Melanocyte of skin (primary cell): ENCODE measurements around the gene RGS9BP. TPM values are rescaled to one million over a fixed set of nuclear protein-coding genes. Genes with fewer than 3 reads are reported as not detected.

ENCODE experiments used
- small RNA-seq, 2 donors: library from RNA; depleted of rRNA; stranded (forward); fragments of <200 nt; gene quantifications; one replicate each; pipeline ENCODE3, GENCODE V24; 2012
- total RNA-seq, 2 donors: library from RNA; depleted of rRNA; stranded (reverse); fragments of >200 nt; gene quantifications; 2 replicates each; pipeline ENCODE4 v1.2.3, GENCODE V29; 2012

Gene RGS9BP
- under 1 TPM; under 0.01 to 0.34 TPM for total RNA-seq

GRCh38 chr19:32675720-32676185 lies at the start of gene RGS9BP:
Gene RGS9BP (plus strand): TSS chr19:32675848. CDS start chr19:32676264, 416 bp downstream.

DNA sequence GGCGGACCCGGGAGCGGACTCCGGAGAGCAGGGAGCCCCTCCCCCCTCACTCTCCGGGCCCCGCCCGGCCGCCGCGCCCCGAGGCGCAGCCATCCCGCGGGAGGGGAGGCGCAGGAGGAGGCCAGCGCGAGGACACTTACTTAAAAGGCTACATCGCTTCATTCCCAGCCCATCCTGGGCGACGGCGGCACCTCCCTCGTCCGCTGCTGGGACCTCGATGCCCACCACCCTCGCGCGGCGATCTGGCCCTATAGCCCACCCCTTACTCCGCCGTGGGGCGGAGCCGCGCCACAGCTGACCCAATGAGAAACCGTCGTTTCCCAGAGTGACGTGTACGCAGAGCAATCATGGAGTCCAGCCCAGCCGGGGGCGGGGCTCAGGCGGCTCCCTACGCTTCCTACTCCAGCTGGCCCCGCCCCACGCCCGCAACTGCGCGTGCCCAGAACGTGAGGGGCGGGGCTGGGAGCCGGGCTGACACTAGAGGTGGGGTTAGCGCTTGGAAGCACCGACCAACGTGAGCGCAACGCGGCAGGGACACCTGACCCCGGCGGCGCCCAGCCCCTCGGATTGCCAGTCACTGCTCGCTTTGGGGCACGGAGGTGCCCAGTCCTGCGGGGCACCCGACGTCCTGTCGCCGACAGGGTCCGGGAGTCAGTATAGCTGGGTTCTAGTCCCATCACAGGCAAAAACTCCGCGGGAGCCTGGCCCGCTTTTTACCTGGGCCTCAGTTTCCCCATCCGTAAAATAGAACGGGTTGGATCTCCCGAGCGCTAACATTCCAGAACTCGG lies 523 bp upstream of the RGS9BP start, which contains the start of gene ANKRD27:
TSS of gene ANKRD27 (minus strand) at position 250 of the 789 bp plus-strand sequence. CDS start 16,165 bp downstream, outside the sequence.

DNA sequence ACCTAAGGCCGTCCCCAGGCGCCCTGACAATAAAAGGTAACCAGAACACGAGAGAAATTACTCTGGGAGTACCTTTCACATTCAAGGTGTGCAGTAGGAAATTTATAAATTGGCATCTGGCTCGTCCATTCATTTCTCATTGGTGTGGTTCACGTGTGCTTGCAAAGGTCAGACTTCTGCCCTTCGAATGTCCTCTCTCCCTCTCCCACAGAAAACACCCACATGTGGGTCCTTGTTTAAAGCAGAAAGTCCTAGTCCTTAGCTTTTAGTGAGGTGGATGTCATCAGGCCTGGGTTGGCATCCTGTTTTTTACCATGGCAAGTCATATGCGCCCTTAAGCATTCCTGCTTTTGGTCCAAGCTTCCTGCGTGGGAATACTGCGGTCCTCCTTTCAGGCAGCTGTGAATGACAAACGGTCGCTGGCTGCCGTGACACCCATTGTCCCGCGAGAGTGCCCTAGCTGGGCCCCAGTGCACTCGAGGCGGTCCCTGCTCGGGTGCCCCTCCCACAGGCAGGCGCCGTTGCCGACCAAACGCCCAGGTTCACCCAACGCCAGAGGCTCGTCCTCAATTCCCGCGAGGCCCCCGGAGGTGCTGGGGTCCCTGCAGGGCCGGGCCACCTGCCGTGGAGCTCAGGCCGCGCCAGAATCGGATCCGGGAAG lies 15.8 kb downstream of the RGS9BP start, which contains the start of gene NUDT19:
TSS of gene NUDT19 (plus strand) at position 531 of the 661 bp plus-strand sequence. CDS start 140 bp downstream, outside the sequence.

GRCh38 chr19:32719611-32720059 lies 44.0 kb downstream of the RGS9BP start, which contains the start of gene TDRD12:
Gene TDRD12 (plus strand): TSS chr19:32719767. CDS start chr19:32720073, 306 bp downstream.

Small RNA genes within 50 kb of the gene (small RNA-seq; reads per million reads assigned to genes)
- 0 reads per million in 2 donors for gene RN7SL789P

Other genes with a start within 250 kb of the RGS9BP start
- gene PDCD5, start 94.7 kb upstream of the RGS9BP start, total RNA-seq, result 10 to 100 TPM; 77.8 to 93.6 TPM
- gene ANKRD27, start 668 bp upstream of the RGS9BP start, total RNA-seq, result 10 to 100 TPM; 25.5 to 34.6 TPM
- gene NUDT19, start 16.0 kb downstream of the RGS9BP start, total RNA-seq, result 10 to 100 TPM; 13.0 to 13.1 TPM
- gene TDRD12, start 43.9 kb downstream of the RGS9BP start, total RNA-seq, result under 1 TPM in 1 of 2 donors, not detected in 1; under 0.01 TPM
- not detected for gene SLC7A9, start 193.9 kb downstream of the RGS9BP start, total RNA-seq